Mesendoderm (in vitro differentiated cells): ENCODE data around the gene FRMD5.

Source experiments
- DNase-seq: peaks from one replicate; pipeline ENCODE4 v3.0.0; 2013
- H2AK5ac ChIP-seq: 2 replicates; pipeline ENCODE4 v1.6.1; 2013; ENCODE audit warnings: low read length, inconsistent platforms
- H2BK120ac ChIP-seq: 2 replicates; pipeline ENCODE4 v1.6.1; 2013; ENCODE audit warnings: low read depth, mild to moderate bottlenecking, low read length, moderate library complexity, mixed read lengths
- H2BK15ac ChIP-seq: replicated peaks from 2 replicates; pipeline ENCODE4 v1.6.1; 2013; ENCODE audit warnings: low read depth, mild to moderate bottlenecking, moderate library complexity
- H2BK5ac ChIP-seq: 2 replicates; pipeline ENCODE4 v1.6.1; 2013; ENCODE audit warnings: low read length, inconsistent platforms
- H3K18ac ChIP-seq: 2 replicates; pipeline ENCODE4 v1.6.1; 2013; ENCODE audit warnings: mild to moderate bottlenecking, low read length, mixed read lengths
- H3K23ac ChIP-seq: one replicate; pipeline ENCODE4 v1.6.1; 2013; ENCODE audit warnings: low read length
- H3K27ac ChIP-seq: 2 replicates; pipeline ENCODE4 v1.5.1; 2013; ENCODE audit warnings: low read depth, mild to moderate bottlenecking, inconsistent platforms, low read length, moderate library complexity
- H3K27me3 ChIP-seq: 2 replicates; pipeline ENCODE4 v1.6.1; 2013; ENCODE audit warnings: low read length, control low read depth, mild to moderate bottlenecking, inconsistent platforms; ENCODE audit not compliant: insufficient read depth, poor library complexity
- H3K36me3 ChIP-seq: 2 replicates; pipeline ENCODE4 v1.6.1; 2013; ENCODE audit warnings: low read length, inconsistent platforms; ENCODE audit not compliant: control insufficient read depth, insufficient read depth
- H3K4ac ChIP-seq: one replicate; pipeline ENCODE4 v1.6.1; 2013; ENCODE audit warnings: low read depth, mild to moderate bottlenecking, low read length, moderate library complexity
- H3K4me1 ChIP-seq: 2 replicates; pipeline ENCODE4 v1.6.1; 2013; ENCODE audit warnings: low read depth, low read length, inconsistent platforms; ENCODE audit not compliant: control insufficient read depth
- H3K4me2 ChIP-seq: 2 replicates; pipeline ENCODE4 v1.6.1; 2013; ENCODE audit warnings: low read length
- H3K4me3 ChIP-seq: 2 replicates; pipeline ENCODE4 v1.5.1; 2013; ENCODE audit warnings: mild to moderate bottlenecking, low read length
- H3K56ac ChIP-seq: one replicate; pipeline ENCODE4 v1.6.1; 2013; ENCODE audit warnings: low read length
- H3K79me1 ChIP-seq: 2 replicates; pipeline ENCODE4 v1.6.1; 2013; ENCODE audit warnings: low read length, inconsistent platforms
- H3K79me2 ChIP-seq: 2 replicates; pipeline ENCODE4 v1.6.1; 2013; ENCODE audit warnings: mild to moderate bottlenecking, low read length; ENCODE audit not compliant: control insufficient read depth, insufficient read depth
- H3K9ac ChIP-seq: 2 replicates; pipeline ENCODE4 v1.6.1; 2013; ENCODE audit warnings: low read length, inconsistent platforms
- H4K5ac ChIP-seq: one replicate; pipeline ENCODE4 v1.6.1; 2013; ENCODE audit warnings: low read length
- H4K8ac ChIP-seq: one replicate; pipeline ENCODE4 v1.6.1; 2013; ENCODE audit warnings: low read depth, mild to moderate bottlenecking, control low read depth, low read length, moderate library complexity
- WGBS: extraction: QIAGEN DNeasy Blood & Tissue Kit; methylation state at CpG from one replicate; pipeline ENCODE4 v1.1.7; 2013; ENCODE audit warnings: low lambda C conversion rate, missing lambda C conversion rate; ENCODE audit not compliant: insufficient coverage; ENCODE audit errors: extremely low coverage; 5-methylcytosine and 5-hydroxymethylcytosine counted together

FRMD5 gene

GRCh38 chr15:44094781-44095180 is 100.3 kb downstream of the FRMD5 start:
- Histone ChIP-seq H3K79me1 (no peaks in the 10 kb centered on the region), H3K4me2 (no peak overlapping the region), H3K36me3 (no peaks in the 10 kb centered on the region), H3K27ac (no peak overlapping the region), H3K4me3 (no peak overlapping the region), H3K79me2 (no peaks in the 10 kb centered on the region), H3K4ac (no peak overlapping the region), H3K4me1 (no peaks in the 10 kb centered on the region), H2BK15ac (no peak overlapping the region), H4K8ac (no peak overlapping the region), H2BK120ac (no peak overlapping the region), H2AK5ac (no peak overlapping the region), H3K56ac (no peak overlapping the region), H3K23ac (no peak overlapping the region), H3K9ac (no peak overlapping the region), H3K27me3 (no peaks in the 10 kb centered on the region), H3K18ac (no peak overlapping the region), H2BK5ac (no peak overlapping the region), H4K5ac (no peak overlapping the region)
- WGBS = no CpG with 5 or more reads among the region's 3 CpGs
- no peak for DNase-seq

DNA sequence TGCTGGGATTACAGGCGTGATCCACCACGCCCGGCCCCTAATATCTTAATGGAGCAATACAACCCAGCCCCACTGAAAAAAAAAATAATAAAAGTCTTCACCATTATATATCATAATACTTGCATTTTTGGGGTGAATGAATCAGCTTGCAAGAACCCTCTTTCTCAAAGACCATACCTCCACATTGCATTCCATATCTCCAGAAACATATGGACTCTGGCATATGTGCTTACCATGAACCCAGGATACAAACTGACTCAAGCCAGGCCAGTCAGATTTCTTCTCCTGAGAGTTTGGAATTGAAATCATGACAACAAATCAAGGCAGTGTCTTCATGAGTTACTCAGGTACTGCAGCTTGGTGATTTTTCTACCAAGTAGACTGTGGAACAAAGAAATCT is 101.2 kb downstream of the FRMD5 start:
- H4K5ac ChIP-seq = no peak overlapping the region
- DNase-seq = no peak
- H3K27me3 ChIP-seq = no peaks in the 10 kb centered on the region
- H2BK5ac ChIP-seq = no peak overlapping the region
- H3K56ac ChIP-seq = no peak overlapping the region
- H2AK5ac ChIP-seq = no peak overlapping the region
- H3K79me2 ChIP-seq = no peaks in the 10 kb centered on the region
- no CpG with 5 or more reads among the region's 3 CpGs for WGBS
- no peak overlapping the region for H3K23ac ChIP-seq
- no peaks in the 10 kb centered on the region for H3K79me1 ChIP-seq
- no peak overlapping the region for H3K9ac ChIP-seq
- H3K4me1 ChIP-seq = no peaks in the 10 kb centered on the region
- H4K8ac ChIP-seq = no peak overlapping the region
- no peak overlapping the region for H3K27ac ChIP-seq
- H2BK15ac ChIP-seq = no peak overlapping the region
- no peak overlapping the region for H3K4me2 ChIP-seq
- no peak overlapping the region for H3K4ac ChIP-seq
- no peak overlapping the region for H3K4me3 ChIP-seq
- no peaks in the 10 kb centered on the region for H3K36me3 ChIP-seq
- no peak overlapping the region for H3K18ac ChIP-seq
- no peak overlapping the region for H2BK120ac ChIP-seq

DNA sequence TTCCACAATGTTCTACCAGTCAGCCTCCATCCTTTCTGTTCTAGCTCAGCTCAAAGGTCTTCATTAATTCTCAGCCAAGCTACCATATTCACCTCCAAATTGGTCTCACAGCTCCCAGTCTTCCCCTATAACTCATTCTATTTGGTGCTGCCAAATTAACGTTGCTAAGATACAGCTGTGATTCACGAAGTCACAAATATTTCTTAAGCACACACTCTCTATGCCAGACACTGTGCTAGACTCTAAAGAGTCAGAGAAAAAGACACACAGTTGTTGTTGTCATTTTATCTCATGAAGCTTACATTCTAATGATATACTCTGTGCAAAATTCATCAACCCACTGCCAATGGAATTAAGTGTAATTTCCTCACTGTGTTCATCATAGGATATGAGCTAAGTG is 102.8 kb downstream of the FRMD5 start:
- Histone ChIP-seq H3K4ac (no peak overlapping the region), H3K56ac (no peak overlapping the region), H2AK5ac (no peak overlapping the region), H3K18ac (no peak overlapping the region), H3K79me1 (no peaks in the 10 kb centered on the region), H3K79me2 (no peaks in the 10 kb centered on the region), H3K23ac (no peak overlapping the region), H2BK15ac (no peak overlapping the region), H3K4me3 (no peak overlapping the region), H2BK5ac (no peak overlapping the region), H2BK120ac (no peak overlapping the region), H3K27ac (no peak overlapping the region), H3K9ac (no peak overlapping the region), H3K4me1 (no peaks in the 10 kb centered on the region), H4K8ac (no peak overlapping the region), H3K27me3 (no peaks in the 10 kb centered on the region), H3K36me3 (no peaks in the 10 kb centered on the region), H3K4me2 (no peak overlapping the region), H4K5ac (no peak overlapping the region)
- WGBS = no CpG with 5 or more reads among the region's 2 CpGs
- DNase-seq = no peak

DNA sequence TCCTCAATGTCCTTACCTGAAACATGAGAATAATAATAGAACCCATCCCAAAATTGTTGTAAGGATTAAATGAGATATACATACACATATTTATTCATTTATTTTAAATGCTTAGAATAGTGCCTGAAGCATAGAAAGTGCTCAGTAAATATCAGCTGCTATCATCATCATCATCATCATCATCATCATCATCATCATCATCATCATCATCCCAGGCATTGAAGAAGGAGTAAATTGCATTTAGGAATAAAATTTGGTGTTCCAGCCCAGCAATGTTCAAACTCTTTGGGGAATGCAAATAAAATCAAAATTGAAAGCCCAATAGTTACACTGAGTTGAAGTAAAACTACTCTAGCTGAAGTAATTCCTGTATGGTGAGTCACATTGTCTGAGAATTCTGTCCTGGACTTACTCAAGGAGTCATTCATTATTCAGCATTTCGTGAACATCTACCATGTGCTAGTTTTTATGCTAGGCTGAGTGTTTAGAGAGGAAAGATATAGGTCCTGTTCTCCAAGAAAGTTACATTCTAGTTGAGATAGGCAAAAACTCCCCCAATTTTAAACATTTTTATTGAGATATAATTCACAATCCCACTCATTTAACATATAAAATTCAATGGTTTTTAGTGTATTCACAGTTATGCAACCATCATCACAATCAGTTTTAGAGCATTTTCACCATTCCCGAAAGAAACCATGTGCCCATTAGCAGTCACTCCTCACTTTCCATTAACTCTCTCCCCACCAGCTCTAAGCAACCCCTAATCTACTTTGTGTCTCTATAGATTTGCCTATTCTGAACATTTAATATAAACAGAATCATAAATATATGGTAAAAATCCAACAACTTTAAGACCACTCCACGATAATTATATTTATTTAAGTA is 107.2 kb downstream of the FRMD5 start:
- no peak overlapping the region for H4K8ac ChIP-seq
- no CpG with 5 or more reads among the region's 3 CpGs for WGBS

DNA sequence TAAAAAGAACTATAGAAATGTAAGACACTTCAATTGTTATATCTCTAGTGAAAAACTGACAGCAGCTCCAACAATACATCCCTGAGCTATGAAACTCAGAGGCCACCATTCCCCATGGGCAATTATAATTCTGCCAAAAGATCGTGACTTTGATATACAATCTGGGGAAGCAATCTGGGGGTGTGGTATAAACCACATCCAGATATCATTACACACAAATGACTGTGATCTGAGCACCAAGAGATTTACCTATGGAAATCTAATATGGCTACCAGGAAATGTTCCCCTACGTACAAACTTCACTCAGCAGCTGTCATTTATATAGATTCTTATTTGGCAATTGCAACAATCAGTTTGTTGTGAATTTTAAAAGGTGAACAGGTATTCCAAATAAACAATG is 110.3 kb downstream of the FRMD5 start:
- Histone ChIP-seq H3K4me3 (no peak overlapping the region), H3K27ac (no peak overlapping the region), H2BK5ac (no peak overlapping the region), H3K79me1 (no peaks in the 10 kb centered on the region), H3K9ac (no peak overlapping the region), H3K56ac (no peak overlapping the region), H3K18ac (no peak overlapping the region), H2BK15ac (no peak overlapping the region), H4K5ac (no peak overlapping the region), H3K27me3 (no peaks in the 10 kb centered on the region), H4K8ac (no peak overlapping the region), H2BK120ac (no peak overlapping the region), H3K23ac (no peak overlapping the region), H3K4me1 (no peaks in the 10 kb centered on the region), H2AK5ac (no peak overlapping the region), H3K4ac (no peak overlapping the region), H3K4me2 (no peak overlapping the region), H3K79me2 (no peaks in the 10 kb centered on the region), H3K36me3 (no peaks in the 10 kb centered on the region)
- no peak for DNase-seq
- WGBS = no CpG with 5 or more reads among the region's 2 CpGs

More for the DNA sequence above, 107.2 kb downstream of the FRMD5 start:
- Histone ChIP-seq H3K27me3 (no peaks in the 10 kb centered on the region), H3K9ac (no peak overlapping the region), H3K23ac (no peak overlapping the region), H2BK120ac (no peak overlapping the region), H4K5ac (no peak overlapping the region), H3K27ac (no peak overlapping the region), H2BK15ac (no peak overlapping the region), H3K79me2 (no peaks in the 10 kb centered on the region), H3K56ac (no peak overlapping the region), H3K18ac (no peak overlapping the region), H2AK5ac (no peak overlapping the region), H3K4ac (no peak overlapping the region), H3K79me1 (no peaks in the 10 kb centered on the region), H3K4me3 (no peak overlapping the region), H2BK5ac (no peak overlapping the region), H3K4me2 (no peak overlapping the region), H3K36me3 (no peaks in the 10 kb centered on the region), H3K4me1 (no peaks in the 10 kb centered on the region)
- DNase-seq = peak; percentile 15

DNA sequence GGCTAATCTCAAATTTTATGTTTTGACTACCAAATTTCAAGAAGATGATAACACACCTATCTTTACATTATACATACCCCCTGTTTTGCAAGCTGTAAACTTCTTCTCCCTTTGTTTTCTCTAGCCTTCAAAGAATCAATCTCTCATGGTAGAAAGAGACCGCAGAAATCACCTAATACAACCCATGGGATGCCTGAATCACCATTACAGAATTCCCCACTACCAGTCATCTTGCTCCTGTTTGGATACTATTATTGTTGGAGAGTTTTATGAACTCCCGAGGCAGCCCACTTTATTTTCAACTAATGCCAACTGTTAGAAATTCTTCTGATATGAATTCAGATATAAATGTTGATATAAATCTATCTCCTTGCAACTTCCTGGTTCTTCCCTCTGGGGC is 110.9 kb downstream of the FRMD5 start:
- H3K79me1 ChIP-seq = no peaks in the 10 kb centered on the region
- H3K56ac ChIP-seq = no peak overlapping the region
- H3K36me3 ChIP-seq = no peaks in the 10 kb centered on the region
- H2BK15ac ChIP-seq = no peak overlapping the region
- H3K4ac ChIP-seq = no peak overlapping the region
- H3K4me3 ChIP-seq = no peak overlapping the region
- H3K4me1 ChIP-seq = no peaks in the 10 kb centered on the region
- H3K9ac ChIP-seq = no peak overlapping the region
- H3K79me2 ChIP-seq = no peaks in the 10 kb centered on the region
- H2BK120ac ChIP-seq = no peak overlapping the region
- H2BK5ac ChIP-seq = no peak overlapping the region
- no peak overlapping the region for H3K23ac ChIP-seq
- H3K4me2 ChIP-seq = no peak overlapping the region
- H3K18ac ChIP-seq = no peak overlapping the region
- no CpG with 5 or more reads among the region's 2 CpGs for WGBS
- no peak overlapping the region for H4K8ac ChIP-seq
- H3K27me3 ChIP-seq = no peaks in the 10 kb centered on the region
- no peak overlapping the region for H2AK5ac ChIP-seq
- no peak for DNase-seq
- no peak overlapping the region for H3K27ac ChIP-seq
- no peak overlapping the region for H4K5ac ChIP-seq
